T-helper 1 cell (primary cell): Measurements from ENCODE around the gene POU6F2.
"Not testable (repeated sequence)": the region's sequence is repeated elsewhere in the genome, so short reads cannot be mapped to it uniquely, and the experiment has no call there.

Source experiments
- DNase-seq, 5 donors: peaks; one replicate each; pipeline ENCODE4 v3.0.0-alpha.2; 2012 to 2020

The POU6F2 gene

DNA sequence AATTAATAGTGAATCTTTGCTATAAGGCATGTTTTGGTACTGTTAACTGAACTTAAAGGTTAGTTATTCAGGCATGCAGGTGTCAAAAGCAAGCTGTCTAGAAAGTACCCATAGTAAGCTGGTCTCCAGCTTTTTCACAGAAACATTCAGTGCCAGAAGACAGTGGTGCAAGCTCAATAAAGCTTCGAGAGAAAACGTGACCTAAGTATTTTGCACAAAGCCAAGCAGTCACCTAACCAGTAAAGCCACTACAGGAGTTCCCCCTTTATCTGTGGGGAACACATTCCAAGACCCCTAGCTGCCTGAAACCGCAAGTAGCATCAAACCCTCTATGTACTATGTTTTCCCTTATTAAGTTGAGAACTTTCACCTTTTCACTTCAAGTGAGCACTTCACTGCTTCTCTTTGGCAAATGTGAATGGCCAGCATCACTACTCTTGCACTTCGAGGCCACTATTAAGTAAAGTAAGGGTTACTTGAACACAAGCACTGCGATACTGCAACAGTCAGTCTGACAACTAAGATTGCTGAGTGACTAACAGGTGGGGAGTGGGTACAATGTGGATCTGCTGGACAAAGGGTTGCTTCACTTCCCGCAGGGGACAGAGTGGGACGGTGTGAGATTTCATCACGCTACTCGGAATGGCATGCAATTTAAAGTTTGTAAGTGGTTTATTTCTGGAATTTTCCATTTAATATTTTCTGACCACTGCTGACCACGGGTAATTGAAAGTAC, 334.7 kb downstream of the POU6F2 start:
- no peak for DNase-seq

DNA sequence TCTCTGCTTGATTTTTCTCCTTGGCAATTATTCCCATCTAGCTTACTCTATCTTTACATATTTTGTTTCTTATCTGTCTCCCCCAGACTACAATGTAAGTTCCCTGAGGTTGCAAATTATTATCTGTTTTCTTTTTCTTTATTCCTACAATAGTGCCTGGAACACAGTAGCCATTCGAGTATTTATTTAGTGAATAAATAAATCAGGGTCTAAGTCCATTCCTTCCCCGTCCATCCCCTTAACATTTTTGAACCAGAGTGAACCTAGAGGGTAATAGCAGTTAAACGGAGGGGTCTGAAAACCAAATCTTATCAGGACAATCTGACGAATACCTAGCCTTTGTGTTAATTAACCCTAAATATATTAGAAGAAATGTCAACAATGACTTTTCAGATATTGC, 335.7 kb downstream of the POU6F2 start:
- DNase-seq = no peak

DNA sequence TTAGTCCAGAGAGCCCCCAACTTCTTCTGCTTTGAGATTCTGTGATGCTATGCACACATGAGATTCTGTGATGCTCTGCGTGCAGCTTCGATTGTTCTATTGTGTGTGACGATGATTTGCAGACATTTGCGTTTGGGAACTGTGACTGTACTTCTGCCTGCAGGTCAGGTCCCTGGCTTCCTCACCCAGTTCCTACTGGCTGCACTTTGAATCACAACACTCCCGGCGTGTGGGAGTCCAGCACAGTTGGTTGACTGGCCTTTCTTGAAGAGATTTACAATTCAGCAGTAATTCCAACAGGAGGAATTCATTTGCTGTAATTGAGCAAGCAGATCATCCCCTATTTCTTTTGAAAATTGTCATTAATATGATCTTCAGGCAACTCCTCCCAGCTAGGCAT, 336.3 kb downstream of the POU6F2 start:
- DNase-seq = no peak

DNA sequence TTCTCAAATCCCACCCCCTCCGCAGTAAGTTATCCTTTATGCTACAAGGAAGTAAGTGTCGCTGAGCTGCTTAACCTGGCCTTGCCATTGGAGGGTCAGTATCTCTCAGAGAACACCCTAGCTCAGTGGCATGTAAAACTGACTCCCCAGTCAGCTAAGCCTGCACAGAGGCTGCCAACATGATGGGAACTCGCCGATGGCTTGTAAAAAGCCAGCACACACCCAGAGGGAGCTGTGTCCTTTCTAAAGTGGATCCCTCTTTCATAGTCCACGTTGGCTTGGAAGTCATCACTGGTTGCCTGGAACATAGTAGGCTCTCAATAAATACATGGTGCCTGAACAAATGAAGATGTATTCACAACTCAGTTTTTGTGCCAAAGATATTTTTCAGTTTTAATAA, 339.4 kb downstream of the POU6F2 start:
- DNase-seq = no peak

DNA sequence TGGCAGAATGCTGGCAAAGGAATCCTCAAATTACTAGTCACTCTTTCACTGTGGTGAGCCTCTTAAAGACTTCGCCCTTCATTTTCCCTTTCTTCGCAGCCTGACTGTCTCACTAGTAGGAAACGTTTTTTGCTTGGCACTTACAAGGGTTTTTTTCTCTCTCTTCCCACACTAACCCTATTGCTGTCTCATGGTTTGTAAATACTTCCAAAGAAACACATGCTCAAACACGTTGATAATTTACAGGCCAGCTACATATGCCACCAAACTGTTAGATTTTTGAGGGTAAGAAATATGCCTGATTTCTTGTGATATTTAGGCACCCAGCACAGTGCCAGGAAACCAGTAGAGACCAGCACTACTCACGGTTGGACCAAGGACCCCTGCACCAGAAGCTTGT, 340.2 kb downstream of the POU6F2 start:
- no peak for DNase-seq

DNA sequence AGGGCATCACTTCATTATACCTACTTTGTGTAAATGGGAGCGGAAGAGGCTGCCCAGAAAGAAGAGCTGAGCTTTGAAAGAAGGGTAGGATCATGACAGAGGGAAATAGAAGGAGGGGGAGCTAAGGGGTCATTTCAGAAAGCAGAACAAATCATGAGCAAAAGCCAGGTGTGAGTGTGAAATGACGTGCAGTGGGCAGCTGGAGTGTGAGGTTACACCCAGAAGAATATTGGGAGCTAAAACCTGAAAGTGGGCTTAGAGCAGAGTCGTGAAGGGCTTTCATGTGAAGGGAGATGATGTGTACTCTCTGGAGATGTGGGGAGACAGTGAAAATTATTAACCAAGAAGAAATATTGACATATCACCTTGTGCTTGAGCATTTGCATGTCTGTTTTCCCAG, 343.5 kb downstream of the POU6F2 start:
- no peak for DNase-seq

DNA sequence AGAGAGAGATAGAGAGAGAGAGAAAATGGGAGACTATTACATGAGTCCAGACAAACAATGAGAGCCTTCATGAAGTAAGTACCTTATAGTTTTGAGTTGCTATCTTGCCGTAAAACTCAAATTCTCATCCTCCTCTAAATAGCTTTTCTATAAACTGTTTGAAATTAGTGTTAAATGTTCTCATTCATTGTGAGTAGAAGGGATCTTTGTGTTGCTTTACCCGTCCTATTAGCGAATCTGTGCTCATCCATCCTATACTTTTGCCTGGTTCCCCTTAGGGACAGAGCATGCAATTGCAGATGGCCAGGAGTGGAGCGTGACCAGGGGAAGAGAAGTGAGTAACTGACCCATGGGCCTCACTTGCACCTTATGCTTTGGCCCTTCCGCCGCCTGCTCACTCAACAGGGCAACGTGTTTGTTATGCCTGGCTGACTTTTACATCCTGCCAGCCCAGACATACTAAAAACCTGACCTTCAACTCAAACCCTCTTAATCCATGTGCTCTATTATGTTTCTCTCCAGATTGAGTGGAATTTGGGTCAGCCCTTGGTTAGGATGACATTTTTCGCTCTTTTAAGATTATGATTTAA, 344.3 kb downstream of the POU6F2 start:
- no peak for DNase-seq

DNA sequence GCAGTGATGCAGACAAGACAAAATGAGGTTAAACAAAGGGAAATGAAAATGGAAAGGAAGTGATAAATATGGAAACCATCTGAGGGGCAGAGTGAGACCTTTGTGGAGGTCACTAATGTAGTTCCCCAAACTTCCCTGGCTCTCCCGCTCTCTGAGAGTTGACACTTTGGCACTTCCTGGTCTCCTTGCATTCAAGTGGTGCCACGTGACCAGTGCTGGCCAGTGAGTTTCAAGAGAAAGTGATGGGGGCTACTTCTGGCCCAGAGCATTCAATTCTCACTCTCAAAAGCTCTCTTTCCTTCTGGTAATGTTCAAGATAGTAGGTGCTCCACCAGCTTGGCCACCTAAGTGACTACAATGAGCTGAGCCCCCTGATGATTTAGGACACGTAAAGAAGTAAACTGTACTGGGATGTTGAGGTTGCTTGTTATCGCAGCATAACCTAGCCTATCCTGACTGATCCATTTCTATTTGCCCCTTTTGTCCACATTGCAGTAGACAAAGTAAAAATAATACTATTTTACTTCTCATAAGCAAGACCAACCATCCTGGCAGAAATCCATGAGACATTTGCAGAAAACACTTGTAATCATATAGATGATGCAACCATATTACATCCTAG, 346.5 kb downstream of the POU6F2 start:
- DNase-seq = no peak

DNA sequence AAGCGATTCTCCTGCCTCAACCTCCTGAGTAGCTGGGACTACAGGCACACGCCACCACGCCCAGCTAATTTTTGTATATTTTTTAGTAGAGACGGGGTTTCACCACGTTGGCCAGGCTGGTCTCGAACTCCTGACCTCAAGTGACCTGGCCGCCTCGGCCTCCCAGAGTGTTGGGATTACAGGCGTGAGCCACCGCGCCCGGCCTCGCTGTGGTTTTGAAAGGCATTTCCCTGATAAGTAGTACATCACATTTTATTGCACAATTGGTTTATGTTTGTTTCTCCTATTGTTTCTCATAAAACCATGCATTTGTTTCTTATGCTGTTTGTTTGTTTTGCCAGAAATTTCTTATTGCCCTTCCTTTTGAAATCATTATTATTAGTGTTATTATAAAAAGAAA, 353.9 kb downstream of the POU6F2 start:
- not testable (repeated sequence) for DNase-seq

DNA sequence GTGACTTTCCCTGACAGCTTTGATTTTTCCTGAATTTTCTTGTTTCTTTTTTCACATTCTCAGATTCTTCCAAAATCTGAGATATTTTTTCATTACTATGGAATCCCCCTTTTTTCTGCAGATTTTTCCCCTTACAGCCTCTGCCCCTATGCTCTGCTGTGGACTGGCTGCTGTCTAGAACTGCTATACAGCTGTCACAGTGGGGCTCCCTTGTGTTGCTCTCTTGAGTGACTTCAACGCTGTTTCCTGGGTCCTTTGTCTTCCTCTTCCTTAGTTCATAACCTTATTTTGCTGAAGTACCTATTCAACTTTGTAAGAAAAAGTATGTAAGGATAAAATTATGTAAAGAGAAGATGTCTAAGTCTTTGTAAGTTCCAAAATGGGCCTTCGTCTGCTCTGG, 354.4 kb downstream of the POU6F2 start:
- DNase-seq = no peak

DNA sequence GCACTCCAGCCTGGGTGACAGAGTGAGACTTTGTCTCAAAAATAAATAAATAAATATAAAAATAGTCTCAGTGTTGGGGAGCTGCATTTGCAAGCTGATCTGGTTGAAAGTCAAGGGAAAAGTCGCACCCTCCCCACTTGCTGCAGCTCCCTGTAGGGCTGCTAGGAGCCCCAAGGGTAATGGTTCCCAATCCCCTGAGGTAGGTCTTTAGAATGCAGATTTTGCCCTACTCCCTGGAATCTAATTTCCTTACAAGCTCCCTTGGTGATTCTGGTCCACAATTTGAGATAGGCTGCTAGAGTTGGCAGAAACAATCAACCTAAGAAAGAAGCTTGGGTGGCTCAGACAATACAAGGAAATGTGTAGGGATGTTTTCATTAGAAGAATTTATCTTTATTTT, 356.0 kb downstream of the POU6F2 start:
- DNase-seq = no peak

DNA sequence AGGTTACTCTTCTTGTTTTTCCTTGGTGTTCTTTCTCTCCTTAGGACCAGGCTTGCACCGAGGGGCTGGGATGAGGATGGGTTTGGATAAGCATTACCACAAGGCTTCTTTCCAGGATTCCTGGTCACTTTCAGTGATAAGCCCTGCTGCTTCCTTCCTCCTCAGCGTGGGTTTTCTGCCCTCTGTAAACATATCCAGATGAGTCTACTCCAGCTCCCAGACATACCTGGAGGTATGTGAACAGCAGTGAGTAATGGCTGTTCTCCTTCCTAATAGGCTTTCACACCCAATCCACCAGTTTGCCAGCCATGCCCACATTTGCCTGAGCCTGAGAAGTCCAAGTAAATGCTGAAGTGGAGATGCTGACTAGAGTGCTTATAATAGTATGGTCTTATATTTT, 358.7 kb downstream of the POU6F2 start:
- no peak for DNase-seq

DNA sequence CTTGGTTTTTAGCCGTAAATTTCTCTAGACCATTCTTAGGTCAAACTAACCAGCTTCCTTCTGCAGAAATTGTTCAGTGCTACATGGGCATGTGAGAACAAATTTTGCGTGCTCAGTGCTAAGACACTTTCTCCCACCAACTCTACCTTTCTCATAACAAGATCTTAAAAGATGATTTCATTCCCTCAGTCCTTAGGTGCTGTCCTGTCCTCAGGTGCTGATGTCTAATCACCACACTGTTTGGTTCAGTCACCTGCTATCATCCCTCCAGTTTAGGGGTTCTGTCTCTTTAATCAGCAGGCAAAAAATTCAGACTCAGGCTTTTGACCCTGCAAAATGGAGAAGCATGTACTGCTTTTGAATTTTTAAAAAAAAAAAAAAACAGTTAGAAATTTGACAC, 361.0 kb downstream of the POU6F2 start:
- DNase-seq = no peak

DNA sequence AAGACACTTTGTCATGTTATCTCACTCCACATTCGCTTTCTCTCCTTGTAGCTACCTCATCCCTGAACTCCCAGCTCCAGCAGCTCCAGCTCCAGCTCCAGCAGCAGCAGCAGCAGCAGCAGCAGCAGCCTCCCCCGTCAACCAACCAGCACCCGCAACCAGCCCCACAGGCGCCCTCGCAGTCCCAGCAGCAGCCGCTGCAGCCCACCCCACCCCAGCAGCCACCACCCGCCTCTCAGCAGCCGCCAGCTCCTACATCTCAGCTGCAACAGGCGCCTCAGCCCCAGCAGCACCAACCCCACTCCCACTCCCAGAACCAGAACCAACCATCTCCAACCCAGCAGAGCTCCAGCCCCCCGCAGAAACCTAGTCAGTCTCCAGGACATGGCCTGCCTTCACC, 361.9 kb downstream of the POU6F2 start:
- DNase-seq = no peak

DNA sequence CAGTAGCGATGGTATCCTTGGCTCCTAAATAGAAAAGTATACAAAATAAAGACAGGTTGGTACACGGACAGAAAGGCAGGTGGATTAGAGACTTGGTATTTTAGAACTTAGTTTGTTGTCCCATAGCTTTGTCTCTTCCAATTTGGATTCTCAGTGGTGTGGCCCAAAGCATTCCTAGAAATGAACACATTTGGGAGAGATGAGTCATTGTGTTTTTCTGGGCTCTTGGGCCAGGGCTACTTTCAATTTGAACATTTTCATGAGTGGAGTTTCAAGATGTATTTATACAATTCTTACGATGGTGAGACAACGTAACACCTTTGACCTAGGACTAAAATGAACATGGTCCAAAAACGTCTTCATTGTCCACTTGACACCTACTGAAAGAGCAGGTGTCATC, 363.4 kb downstream of the POU6F2 start:
- DNase-seq = no peak

DNA sequence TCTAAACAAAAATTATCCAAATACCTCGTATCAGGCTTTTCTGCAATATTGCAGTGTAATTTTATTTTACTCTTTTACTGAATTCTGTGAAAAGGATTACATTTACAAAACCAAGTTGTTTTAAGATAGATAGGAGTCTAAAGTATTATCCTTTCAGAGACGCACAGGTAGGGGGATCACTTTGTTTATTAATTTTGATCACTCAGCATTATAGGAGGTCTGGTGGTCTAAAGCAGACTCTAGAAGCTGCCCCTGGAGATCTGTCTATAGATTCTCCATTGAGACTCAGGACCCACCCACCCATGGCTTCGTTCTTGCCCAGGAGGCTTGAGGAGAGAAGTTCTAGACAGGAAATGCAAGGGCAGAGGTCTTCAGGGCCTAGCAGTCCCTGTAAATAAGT, 365.1 kb downstream of the POU6F2 start:
- no peak for DNase-seq

DNA sequence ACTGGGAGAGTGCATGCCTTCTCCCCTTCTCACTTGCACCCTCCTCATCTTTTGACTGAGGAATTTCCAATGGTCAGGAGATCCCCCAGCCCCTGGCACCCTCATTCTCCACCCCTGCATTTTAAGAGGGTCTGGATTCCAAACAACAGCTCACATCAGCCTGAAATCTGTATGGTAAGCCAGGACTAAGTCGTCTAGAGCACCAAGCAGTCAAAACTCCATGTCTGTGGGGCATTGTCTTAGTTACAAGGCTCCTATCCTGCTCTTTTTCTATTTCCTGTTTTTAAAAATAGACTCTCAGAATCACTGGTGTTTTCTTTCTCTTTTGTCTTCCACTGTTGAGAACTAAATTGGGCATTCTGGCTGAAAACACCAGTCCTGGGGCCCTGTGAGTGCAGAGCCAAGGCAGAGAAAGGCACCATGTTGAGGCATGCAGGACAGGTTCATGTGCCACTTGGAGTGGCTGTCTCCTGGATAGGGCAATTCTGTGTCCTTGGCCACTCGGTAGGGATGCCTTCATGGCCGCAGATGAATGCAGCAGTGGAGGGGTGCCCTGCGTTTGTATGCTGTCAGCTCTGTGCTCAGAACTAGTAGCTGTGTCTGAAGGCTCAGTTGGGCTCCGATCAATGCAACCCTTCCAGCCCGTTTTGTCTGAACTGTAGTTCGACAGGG, 371.9 kb downstream of the POU6F2 start:
- no peak for DNase-seq

DNA sequence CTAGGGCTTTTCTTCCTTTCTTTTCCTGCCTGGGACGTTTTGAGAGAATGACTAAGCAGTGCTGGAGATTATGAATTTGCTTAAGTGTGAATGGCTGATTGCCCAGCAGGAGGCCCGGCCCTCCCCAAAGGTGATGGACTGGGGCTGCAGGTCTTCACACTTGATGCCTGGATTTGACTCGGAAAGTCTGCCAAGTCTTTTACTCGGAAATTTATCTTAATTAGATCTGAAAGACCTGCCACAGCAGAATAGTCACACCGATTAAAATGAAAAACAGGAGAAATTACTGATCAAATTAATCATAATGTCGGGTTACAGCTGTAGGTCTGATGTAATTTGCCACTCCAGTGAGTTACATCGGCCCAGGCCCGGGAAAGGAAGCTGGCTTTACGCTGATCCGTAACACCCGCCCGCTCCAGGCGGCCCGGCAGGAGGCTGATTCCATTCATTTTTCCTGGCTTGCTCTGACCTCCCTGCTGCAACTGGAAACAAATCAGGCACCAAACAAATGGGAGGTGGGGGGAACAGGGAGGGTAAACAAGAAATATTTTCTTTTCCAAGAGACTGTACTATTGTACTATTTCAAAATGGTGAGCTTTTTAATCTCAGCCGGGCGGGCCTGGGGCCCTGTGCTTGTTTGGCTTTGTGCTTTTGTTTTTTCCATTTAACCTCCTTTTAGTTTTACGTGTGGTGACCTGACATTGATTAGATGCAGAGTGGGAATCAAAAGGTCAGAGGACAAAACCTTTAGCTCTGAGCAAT, 376.1 kb downstream of the POU6F2 start:
- DNase-seq = no peak

DNA sequence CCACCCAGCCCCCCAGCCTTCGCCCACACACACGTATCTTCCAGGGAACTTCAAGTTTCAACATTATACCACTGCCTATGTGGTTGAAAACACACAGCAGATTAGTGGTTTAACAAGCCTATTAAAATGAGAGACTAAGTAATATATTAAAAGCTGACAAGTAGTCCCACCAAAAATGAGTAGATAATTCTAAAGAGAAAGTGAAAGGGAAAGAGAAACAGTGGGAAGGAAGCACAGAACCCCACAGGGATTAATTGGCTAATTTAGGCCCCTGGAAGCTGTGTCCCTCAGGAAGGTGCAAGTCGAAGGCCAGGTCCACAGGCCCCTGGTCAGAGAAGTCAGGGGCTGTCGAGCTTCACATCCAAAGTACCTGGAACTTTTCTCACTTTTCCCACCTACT, 378.0 kb downstream of the POU6F2 start:
- DNase-seq = no peak

DNA sequence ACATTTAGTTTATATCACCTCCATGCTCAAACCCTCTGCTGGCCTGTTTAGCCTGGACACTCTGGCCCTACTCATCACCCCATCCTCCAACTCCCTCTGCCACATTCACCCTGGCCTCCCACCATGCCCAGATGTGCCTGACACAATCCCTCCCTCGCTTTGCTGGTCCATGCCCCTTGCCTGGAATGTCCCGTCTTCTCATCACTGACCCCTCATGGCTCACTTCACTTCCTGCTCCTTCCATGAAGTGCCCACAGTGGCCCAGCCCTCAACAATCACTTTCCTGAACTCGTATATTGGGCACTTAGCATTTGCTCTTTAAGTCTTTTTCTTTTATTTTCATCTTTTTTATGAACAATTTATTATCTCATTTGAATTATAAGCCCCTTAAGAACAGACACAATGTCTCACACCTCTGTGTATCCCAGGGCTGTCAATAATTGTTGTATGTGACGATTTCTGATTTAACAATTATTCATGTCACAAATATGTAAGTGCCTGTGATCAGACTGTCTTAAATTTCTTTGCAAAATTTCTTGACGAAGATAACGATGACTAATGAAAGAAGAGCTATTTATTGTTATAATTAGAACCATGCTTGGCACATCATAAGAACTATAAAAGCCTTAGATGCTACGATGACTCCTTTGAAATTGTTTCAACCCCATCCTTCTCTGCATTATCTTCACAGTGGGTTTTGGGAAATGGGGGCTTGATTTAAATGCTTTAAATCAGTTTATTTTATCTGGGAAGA, 378.6 kb downstream of the POU6F2 start:
- no peak for DNase-seq

DNA sequence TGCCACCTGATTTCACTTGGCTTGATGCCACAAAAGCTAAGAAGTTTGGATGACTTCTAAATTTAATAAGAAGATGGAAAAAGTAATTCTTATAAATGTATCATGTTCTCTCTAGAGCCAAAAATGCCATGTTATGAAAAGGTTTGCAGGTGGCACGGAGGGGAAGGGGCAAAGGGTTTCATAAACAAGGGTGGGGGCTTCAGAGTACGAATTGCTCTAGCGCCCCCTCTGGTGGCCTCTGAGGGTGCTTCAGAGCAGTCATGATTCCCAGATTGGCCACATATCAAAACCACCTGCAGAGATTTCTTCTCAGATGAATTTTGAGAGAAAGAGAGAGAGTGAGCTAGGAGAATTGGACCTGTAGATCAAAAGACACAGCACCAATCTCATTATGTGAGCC, 379.9 kb downstream of the POU6F2 start:
- no peak for DNase-seq

DNA sequence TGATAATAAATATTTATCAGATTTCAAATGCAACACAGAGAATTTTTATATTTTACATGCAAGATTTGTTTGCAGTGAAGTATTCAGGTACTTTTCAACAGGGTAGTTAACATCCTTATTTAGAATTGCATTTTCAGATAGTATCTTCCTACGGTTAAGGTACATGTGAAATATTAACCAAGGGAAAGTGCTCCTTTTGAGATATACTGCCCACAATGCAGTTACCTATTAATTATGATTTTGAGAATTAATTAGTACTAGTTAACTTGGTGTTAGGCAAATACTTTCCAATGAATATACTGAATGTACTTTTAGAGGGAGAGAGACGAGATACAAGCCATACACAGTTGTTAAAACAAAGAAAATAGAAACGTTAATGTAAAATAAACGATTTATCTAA, 382.3 kb downstream of the POU6F2 start:
- DNase-seq = no peak
